GM03348 (cell line): ENCODE data around the gene TLCD3A.
"Not testable (repeated sequence)": the region's sequence is repeated elsewhere in the genome, so short reads cannot be mapped to it uniquely, and the experiment has no call there.

Source experiments
- DNase-seq: peaks from one replicate; pipeline ENCODE4 v3.0.0; 2012; ENCODE audit warnings: low spot score

The TLCD3A gene

GRCh38 chr17:708132-708531, 24.3 kb upstream of the TLCD3A start:
- no peak for DNase-seq

GRCh38 chr17:718075-718474, 14.3 kb upstream of the TLCD3A start:
- DNase-seq = no peak

GRCh38 chr17:720706-721539, 11.5 kb upstream of the TLCD3A start:
- no peak for DNase-seq

- DNase-seq = no peak
Observed at GRCh38 chr17:721540-721937, 10.9 kb upstream of the TLCD3A start.

- DNase-seq = no peak
Observed at GRCh38 chr17:725084-725483, 7.3 kb upstream of the TLCD3A start.

GRCh38 chr17:725746-726145, 6.7 kb upstream of the TLCD3A start:
- no peak for DNase-seq

GRCh38 chr17:726271-726919, 6.0 kb upstream of the TLCD3A start:
- no peak for DNase-seq

GRCh38 chr17:728911-729310, 3.5 kb upstream of the TLCD3A start:
- DNase-seq = no peak

GRCh38 chr17:731644-732066, 741 bp upstream of the TLCD3A start:
- DNase-seq = no peak

GRCh38 chr17:732902-733720, 715 bp downstream of the TLCD3A start:
- DNase-seq = peak; percentile 60

GRCh38 chr17:733743-734142, 1.3 kb downstream of the TLCD3A start:
- no peak for DNase-seq

GRCh38 chr17:737561-738113, 5.2 kb downstream of the TLCD3A start:
- DNase-seq = no peak

- DNase-seq = no peak
Observed at GRCh38 chr17:740240-741017, 8.0 kb downstream of the TLCD3A start.

GRCh38 chr17:742147-742793, 9.9 kb downstream of the TLCD3A start:
- no peak for DNase-seq

- DNase-seq = no peak
Observed at GRCh38 chr17:743139-743538, 10.7 kb downstream of the TLCD3A start.

- no peak for DNase-seq
Observed at GRCh38 chr17:744937-745336, 12.5 kb downstream of the TLCD3A start.

GRCh38 chr17:745406-745805, 13.0 kb downstream of the TLCD3A start:
- DNase-seq = no peak

- no peak for DNase-seq
Observed at GRCh38 chr17:746181-746580, 13.8 kb downstream of the TLCD3A start.

GRCh38 chr17:746783-747629, 14.6 kb downstream of the TLCD3A start:
- DNase-seq = no peak

- DNase-seq = not testable (repeated sequence)
Observed at GRCh38 chr17:748604-749003, 16.2 kb downstream of the TLCD3A start.
